Astrocyte of the hippocampus (primary cell): ENCODE data around the gene MMP8.
A peak's percentile ranks its signal among the peaks of the same experiment; 100 is the strongest.

Experiments
- DNase-seq: peaks from one replicate; pipeline ENCODE4 v3.0.0; 2011; ENCODE audit warnings: low read depth, low spot score

MMP8 gene

GRCh38 chr11:102722821-102723220, 1.9 kb downstream of the MMP8 start:
- DNase-seq, result no peak

GRCh38 chr11:102719620-102720277, 5.0 kb downstream of the MMP8 start:
- DNase-seq, result peak; percentile 48

- no peak for DNase-seq
These were observed 7.5 kb downstream of the MMP8 start for GRCh38 chr11:102717280-102717679.

- no peak for DNase-seq
These were observed 8.2 kb downstream of the MMP8 start for GRCh38 chr11:102716527-102716926.

GRCh38 chr11:102712137-102712536, 12.6 kb downstream of the MMP8 start:
- DNase-seq, result no peak

- DNase-seq, result no peak
These were observed 15.4 kb downstream of the MMP8 start for GRCh38 chr11:102709201-102709945.

- no peak for DNase-seq
These were observed 16.1 kb downstream of the MMP8 start for GRCh38 chr11:102708654-102709053.

GRCh38 chr11:102705626-102706025, 19.1 kb downstream of the MMP8 start, which contains the start of gene MMP27:
Gene MMP27 (minus strand): TSS chr11:102705769. CDS start chr11:102705714, 55 bp downstream.
- no peak for DNase-seq

GRCh38 chr11:102704841-102705240, 19.9 kb downstream of the MMP8 start:
- no peak for DNase-seq

GRCh38 chr11:102703826-102704493, 20.8 kb downstream of the MMP8 start:
- no peak for DNase-seq

GRCh38 chr11:102695201-102695600, 29.6 kb downstream of the MMP8 start:
- no peak for DNase-seq

GRCh38 chr11:102685754-102686153, 39.0 kb downstream of the MMP8 start:
- DNase-seq, result no peak

- DNase-seq, result peak; percentile 23
These were observed 39.4 kb downstream of the MMP8 start for GRCh38 chr11:102685338-102685737.

- DNase-seq, result no peak
These were observed 41.5 kb downstream of the MMP8 start for GRCh38 chr11:102683277-102683676.

- no peak for DNase-seq
These were observed 43.8 kb downstream of the MMP8 start for GRCh38 chr11:102680945-102681344.

- no peak for DNase-seq
These were observed 46.7 kb downstream of the MMP8 start for GRCh38 chr11:102678022-102678421.

- DNase-seq, result no peak
These were observed 48.7 kb downstream of the MMP8 start for GRCh38 chr11:102676084-102676483.

- DNase-seq, result peak; percentile 23
These were observed 55.1 kb downstream of the MMP8 start for GRCh38 chr11:102669664-102670063.

- DNase-seq, result peak; percentile 69
These were observed 58.3 kb downstream of the MMP8 start for GRCh38 chr11:102666331-102666957.

- DNase-seq, result no peak
These were observed 60.6 kb downstream of the MMP8 start for GRCh38 chr11:102664001-102664752.

GRCh38 chr11:102662607-102663006, 62.1 kb downstream of the MMP8 start:
- DNase-seq, result no peak
